T-helper 22 cell (primary cell): ENCODE results near the gene ZNF423.
"Not testable (repeated sequence)": the region's sequence is repeated elsewhere in the genome, so short reads cannot be mapped to it uniquely, and the experiment has no call there.

ENCODE experiments used
- DNase-seq: peaks from one replicate; pipeline ENCODE4 v3.0.0-alpha.2; 2020; ENCODE audit warnings: low read depth

Gene ZNF423

GRCh38 chr16:49583911-49584310 lies 272.0 kb downstream of the ZNF423 start:
- no peak for DNase-seq

DNA sequence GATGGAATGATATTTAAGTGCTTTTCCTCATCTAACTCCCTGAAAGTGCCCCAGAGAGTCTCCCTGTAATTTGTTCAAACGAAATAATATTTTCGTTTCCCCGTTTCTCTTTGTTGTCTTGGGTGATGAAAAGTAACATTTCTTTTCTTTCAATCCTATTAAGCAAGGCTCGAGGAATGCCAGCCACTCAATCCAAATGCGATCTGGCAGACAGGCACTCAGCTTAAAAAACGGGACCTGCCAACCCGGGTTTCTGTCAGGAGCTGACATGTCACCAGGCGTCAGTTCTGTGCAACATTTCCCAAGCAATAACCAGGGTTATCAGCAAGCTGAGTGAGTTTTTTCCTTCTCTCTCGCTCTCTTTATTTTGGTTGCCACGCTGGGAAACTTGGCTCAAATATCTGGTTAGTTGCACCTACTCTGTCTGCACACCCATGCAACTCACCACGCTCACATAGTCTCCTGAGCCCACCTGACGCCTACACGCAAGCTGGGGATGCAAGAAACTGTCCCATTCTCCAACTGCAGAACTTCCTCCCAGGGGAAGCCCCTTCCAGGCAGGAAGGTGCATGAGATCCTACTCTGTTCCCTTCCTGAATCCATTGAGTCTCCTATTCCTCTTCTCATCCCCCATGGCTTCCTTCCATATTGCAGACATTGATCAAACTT lies 274.1 kb downstream of the ZNF423 start:
- DNase-seq = no peak

DNA sequence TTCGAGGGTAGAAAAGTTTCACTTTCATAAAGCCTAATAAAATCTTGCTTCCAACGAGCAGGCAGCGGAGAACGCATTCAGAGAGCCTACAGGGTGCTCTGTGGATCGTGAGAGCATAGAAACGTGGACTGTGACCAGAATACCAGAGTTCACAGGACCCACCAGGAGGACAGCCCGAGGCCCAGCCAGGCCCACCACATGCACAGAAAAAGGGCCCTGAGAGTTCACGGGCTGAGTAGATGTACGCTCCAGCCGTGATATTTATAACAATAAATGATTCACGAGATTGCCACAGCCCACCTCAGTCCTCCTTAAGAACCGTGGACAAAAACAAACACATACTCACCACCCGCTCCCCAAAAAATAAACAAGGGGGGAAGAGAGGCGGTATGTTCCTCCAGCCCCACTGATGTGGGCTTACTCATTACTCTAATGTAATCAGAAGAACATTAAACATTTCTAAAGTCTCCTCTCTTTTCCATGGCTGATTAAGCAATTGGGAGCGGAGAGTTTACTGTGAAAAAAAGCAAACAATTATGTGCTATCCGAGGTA lies 275.1 kb downstream of the ZNF423 start:
- DNase-seq = no peak

GRCh38 chr16:49578435-49579024 lies 277.4 kb downstream of the ZNF423 start:
- DNase-seq = no peak

GRCh38 chr16:49578018-49578417 lies 277.9 kb downstream of the ZNF423 start:
- no peak for DNase-seq

DNA sequence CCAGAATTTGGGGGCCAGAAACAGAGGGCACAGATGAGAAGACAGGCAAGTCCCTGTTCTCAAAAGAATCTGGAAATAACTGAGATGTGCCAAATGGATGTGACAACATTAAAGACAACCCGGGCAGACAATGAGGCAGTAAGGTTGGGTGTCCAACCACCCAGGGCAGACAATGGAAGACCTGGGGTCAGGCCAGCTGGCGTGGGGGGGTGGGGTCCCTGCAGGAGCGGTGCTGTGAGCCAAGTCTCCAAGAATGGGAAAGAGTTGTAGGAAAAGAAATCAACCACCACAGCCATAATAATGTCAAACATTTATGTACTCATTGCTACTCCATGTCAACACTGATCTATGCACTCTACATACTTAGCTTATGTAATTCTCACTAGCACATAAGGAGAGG lies 279.0 kb downstream of the ZNF423 start:
- no peak for DNase-seq

GRCh38 chr16:49576173-49576494 lies 279.8 kb downstream of the ZNF423 start:
- no peak for DNase-seq

DNA sequence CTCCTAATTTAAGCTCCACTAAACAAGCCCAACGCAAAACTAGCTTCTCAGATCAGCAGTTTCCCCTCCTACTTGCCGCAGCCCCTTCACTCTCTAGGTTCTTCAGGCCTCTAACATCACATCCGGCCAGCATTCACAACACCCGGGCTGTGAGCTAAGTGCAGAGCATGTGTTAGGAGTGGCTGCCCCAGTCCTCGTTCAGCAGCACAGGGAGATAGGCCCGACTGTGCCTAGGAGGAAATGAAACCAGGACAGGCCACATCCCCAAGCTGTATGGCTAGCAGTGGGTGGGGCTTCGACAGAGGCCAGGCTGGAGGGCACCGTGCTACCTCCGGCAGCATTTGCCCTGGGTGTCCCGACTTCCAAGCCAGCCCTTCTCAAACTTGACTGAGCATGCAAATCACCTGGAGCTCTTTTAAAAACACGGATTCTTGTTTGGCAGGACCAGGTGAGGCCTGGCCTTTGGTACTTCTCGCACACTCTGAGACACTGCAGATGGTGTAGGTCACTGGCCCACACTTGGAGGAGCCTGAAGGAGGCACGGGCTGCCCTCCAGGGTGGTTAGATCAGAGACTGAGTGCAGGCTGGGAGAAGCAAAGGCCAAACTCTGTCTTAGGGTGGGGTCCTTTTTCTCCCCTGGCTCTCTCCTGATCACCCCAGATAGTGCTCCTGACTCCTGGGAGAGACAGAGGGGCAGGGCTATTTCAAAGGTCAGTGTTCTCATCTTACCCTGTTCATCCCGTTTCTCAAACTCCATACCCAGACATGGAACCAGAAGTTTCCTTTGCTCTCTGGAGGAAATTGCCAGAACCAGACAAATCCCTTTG lies 280.4 kb downstream of the ZNF423 start:
- DNase-seq = no peak

- DNase-seq = no peak
These were observed 281.1 kb downstream of the ZNF423 start for GRCh38 chr16:49574826-49575225.

- DNase-seq = no peak
These were observed 288.0 kb downstream of the ZNF423 start for GRCh38 chr16:49567950-49568349.

DNA sequence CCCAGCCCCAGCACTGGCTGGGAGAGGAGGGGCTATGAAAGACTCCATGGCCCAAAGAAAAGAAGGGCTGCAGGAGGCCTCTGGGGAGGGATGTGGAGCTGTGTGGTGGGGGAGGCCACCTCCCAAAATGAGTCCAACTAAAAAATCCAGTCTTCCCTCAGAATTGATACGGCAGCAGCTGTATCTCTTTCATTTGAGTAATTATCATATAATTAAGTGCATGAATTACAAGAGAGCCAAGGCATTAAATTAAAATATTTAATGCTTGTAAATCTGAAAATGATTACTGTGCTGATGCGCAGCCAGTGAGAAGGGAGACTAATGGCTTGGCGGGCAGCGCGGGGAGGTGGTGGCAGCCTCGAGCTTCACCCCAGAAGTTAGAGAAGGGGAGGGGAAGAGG lies 289.5 kb downstream of the ZNF423 start:
- DNase-seq = no peak

DNA sequence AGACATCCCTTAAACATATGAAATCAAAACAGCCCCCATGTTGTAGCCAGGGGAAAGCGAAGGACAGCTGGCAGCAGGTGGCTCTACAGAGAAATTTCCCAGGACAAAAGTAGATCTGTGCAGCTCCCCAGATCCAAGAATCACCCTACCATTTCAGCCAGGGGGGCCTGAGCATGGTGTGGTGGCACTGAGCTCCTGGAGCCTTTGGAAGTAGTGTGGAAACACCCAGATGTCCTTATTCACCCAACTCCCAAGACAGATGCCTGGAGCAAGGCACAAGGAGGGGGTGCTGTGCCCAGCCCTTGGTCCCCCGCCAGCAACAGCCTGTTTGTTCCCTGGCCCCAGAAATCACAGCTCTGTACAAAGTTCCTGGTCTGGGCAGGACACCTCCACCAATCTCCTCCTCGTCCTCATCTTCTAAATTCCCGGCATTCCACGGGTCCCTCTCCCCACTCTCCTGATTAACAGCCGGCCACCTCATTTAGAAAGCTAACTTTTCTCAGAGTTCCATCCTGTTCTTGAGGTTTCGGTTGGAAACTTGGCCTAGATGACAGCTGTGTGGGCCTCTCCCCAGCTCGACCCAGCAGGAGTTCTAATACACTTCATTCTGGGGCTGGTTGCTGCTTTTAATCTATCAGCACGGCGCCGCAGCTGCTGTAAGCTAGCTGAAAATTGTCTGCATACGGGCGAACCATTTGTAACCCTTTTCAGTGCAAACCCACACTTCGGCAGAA lies 291.2 kb downstream of the ZNF423 start:
- DNase-seq = no peak

GRCh38 chr16:49563666-49564065 lies 292.2 kb downstream of the ZNF423 start:
- no peak for DNase-seq

- DNase-seq = not testable (repeated sequence)
These were observed 293.0 kb downstream of the ZNF423 start for GRCh38 chr16:49562894-49563293.

DNA sequence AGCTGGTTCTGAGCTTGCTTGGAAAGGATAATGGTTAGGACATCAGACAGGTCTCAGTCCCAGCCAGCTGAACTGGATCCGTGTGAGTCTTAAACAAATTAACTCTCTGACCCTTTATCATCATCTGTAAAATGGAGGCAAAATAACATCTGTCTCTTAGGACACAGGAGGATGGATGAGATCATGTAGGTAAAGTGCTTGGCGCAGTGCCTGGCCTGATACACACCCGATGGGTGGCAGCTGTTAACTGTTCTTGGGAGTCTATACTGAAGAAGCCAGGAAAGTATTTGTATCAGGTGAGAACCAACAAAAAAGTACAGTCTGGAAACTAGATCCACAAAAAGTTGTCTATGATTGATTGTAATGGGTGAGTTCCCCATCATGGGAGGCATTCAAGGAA lies 293.7 kb downstream of the ZNF423 start:
- DNase-seq = no peak

GRCh38 chr16:49560004-49560830 lies 295.7 kb downstream of the ZNF423 start:
- DNase-seq = no peak

DNA sequence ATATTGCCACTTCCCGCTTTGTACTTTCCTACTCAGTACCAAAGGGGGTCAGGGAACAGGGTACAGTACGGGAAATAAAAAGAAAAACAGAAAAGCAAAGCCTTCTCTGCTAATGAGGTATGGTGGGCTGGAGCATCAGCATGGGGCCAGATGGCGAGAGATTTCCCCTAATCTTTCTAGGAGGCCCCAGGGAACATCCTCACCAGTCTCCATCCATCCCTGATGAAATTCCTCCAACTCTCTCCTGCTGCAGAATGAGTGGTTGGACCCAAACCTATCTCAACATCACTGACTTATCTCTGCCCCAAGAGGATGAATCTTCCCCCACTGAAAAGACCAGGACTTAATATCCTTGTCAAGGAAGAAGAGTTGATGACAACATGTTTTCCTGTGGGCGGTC lies 296.7 kb downstream of the ZNF423 start:
- no peak for DNase-seq

- DNase-seq = no peak
These were observed 297.5 kb downstream of the ZNF423 start for GRCh38 chr16:49558451-49558850.

DNA sequence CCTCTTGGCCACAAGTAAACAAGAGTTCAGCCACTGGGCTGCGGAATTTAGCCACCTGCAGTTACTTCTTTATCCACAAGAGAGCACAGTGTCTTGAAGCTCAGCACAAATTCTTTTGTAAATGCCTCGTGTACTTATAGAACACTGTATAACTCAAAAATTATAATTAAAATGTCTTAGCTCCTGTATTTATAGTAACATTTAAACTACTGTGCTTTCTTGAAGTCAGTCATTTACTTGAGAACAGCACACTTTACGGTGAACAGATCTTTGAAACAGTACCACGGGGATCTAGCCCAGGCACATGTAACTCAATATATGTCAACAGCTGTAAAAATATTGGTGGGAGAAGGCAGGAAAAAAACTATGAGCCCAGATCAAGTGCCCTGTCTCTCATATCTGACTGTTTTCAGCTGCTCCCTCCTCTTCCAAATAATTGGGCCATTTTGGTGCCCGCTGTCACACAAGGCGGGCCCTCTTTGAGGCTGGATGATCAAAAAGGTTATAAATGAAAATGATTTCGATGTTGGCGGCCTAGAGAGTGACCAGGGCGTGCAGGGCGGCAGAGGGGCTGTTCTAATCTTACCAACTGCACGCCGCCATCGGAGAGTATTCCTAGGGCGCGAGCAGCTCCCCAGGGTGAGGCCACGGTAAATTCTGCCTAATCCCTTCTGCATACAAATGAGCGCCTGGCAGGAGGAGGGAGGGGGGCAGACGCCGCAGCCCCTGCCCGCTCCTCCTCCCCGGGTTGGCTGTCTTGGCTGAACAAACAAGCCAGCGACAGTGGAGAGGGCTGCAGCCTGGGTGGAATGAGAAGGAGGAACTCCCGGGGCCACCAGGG lies 299.1 kb downstream of the ZNF423 start:
- no peak for DNase-seq

GRCh38 chr16:49556249-49556605 lies 299.7 kb downstream of the ZNF423 start:
- DNase-seq = no peak

DNA sequence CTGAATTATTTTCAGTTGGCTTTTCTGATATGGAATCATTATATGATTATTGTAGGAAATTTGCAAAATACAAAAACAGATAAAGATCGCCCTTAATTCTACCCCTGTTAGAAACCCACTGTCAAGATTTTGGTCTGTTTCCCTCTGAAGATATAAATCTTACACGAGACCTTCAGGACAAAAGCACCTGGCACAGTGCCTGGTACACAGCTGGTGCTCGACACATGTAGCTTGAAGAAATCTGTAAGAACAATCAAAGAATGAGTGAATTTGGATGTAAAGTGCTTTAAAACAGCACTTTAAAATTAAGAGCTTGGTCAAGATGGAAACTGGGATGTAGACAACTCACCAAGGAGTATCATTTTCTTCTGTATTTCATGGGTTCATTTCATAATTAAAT lies 301.2 kb downstream of the ZNF423 start:
- no peak for DNase-seq
